HG02623 (cell line): Measurements from ENCODE around the gene ETV2.
A peak's percentile ranks its signal among the peaks of the same experiment; 100 is the strongest.
"Not testable (repeated sequence)": the region's sequence is repeated elsewhere in the genome, so short reads cannot be mapped to it uniquely, and the experiment has no call there.

Experiments
- ATAC-seq: cut with Tn5 transposase; IDR thresholded peaks from one replicate; pipeline ENCODE4 v1.9.1; 2021; ENCODE audit warnings: moderate library complexity; ENCODE audit not compliant: unreplicated experiment

Gene ETV2

GRCh38 chr19:35641515-35642151 lies at the start of gene ETV2:
Gene ETV2 (plus strand): TSS chr19:35641745. CDS start chr19:35642461, 716 bp downstream.
- no peak for ATAC-seq

- ATAC-seq: no peak
Observed at GRCh38 chr19:35592226-35592625, 49.3 kb upstream of the ETV2 start.

- not testable (repeated sequence) for ATAC-seq
Observed at GRCh38 chr19:35595026-35595425, 46.5 kb upstream of the ETV2 start.

GRCh38 chr19:35595928-35596327 lies 45.6 kb upstream of the ETV2 start:
- no peak for ATAC-seq

- no peak for ATAC-seq
Observed at GRCh38 chr19:35596366-35596999, 45.1 kb upstream of the ETV2 start.

GRCh38 chr19:35601971-35602370 lies 39.6 kb upstream of the ETV2 start:
- ATAC-seq: no peak

- ATAC-seq: not testable (repeated sequence)
Observed at GRCh38 chr19:35604436-35604835, 37.1 kb upstream of the ETV2 start.

GRCh38 chr19:35607170-35607569 lies 34.4 kb upstream of the ETV2 start:
- not testable (repeated sequence) for ATAC-seq

- no peak for ATAC-seq
Observed at GRCh38 chr19:35607661-35608060, 33.9 kb upstream of the ETV2 start.

- ATAC-seq: no peak
Observed at GRCh38 chr19:35608251-35608650, 33.3 kb upstream of the ETV2 start.

GRCh38 chr19:35609851-35610353 lies 31.6 kb upstream of the ETV2 start:
- no peak for ATAC-seq

- no peak for ATAC-seq
Observed at GRCh38 chr19:35612224-35612558, 29.4 kb upstream of the ETV2 start.

GRCh38 chr19:35612559-35613321 lies 28.8 kb upstream of the ETV2 start, which contains the start of gene HAUS5:
Gene HAUS5 (plus strand): TSS chr19:35612735. CDS start chr19:35612795, 60 bp downstream.
- ATAC-seq: peak; percentile 68

GRCh38 chr19:35613574-35613973 lies 28.0 kb upstream of the ETV2 start:
- ATAC-seq: no peak

GRCh38 chr19:35615036-35615435 lies 26.5 kb upstream of the ETV2 start:
- no peak for ATAC-seq

GRCh38 chr19:35618857-35619256 lies 22.7 kb upstream of the ETV2 start:
- no peak for ATAC-seq

GRCh38 chr19:35619290-35619923 lies 22.1 kb upstream of the ETV2 start:
- no peak for ATAC-seq

GRCh38 chr19:35620001-35620400 lies 21.5 kb upstream of the ETV2 start:
- ATAC-seq: no peak

GRCh38 chr19:35621708-35622107 lies 19.8 kb upstream of the ETV2 start:
- no peak for ATAC-seq

- no peak for ATAC-seq
Observed at GRCh38 chr19:35622750-35623149, 18.8 kb upstream of the ETV2 start.

GRCh38 chr19:35623327-35624010 lies 18.1 kb upstream of the ETV2 start:
- no peak for ATAC-seq
